ENCODE results near the gene VCL. TPM values are rescaled to one million over a fixed set of nuclear protein-coding genes. Genes with fewer than 3 reads are reported as not detected.

The VCL gene
- total RNA-seq, 1 experiment from 2014 or later: 291 TPM

DNA sequence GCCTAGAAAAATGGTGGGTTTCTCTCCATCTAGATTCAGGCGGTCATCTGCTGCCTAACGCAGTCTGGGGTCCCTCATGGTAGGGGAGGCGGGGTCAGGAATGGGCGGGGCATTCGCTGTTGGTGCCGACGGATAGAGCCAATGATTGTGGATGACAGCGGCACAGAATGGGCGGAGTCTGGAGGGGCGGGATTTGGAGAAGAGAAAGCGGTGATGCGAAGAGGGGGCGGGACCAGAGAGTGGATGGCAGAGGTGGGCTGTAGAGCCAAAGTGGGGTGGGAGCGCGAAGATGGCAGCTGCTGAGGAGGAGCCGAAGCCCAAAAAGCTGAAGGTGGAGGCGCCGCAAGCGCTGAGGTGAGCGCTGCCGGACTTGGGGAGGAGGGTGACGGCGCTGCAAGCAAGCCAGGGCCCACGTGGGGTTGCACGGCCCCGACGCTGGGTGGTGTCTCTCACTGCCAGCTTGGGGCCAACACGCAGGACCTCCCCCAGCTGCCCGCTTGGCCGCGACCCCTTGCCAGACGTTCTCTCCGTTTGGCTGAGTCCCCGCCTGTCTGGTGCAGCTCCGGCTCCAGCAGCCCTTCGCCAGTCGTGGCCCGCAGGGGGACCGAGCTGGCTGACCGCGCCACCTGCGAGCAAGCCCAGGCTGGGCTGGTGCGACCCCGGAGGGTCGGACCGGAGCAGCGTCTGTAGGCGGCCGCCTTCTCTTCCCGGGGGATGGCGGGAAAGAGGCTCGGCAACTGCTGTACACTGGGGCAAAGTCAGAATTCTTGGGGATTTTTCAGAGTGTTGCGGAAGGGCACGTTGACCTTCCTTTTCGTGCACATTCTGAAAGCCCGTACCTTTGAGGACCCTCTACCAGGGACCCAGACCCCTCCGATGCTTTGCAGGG, 153.3 kb downstream of the VCL start, which contains the start of gene ADK:
Gene ADK (plus strand): TSS at position 232 of the 889 bp plus-strand sequence. CDS start 58 bp downstream, at position 290.
- Histone ChIP-seq H3K9me3 (ENCODE audit: control insufficient read depth, low read depth, low read length) (no peaks in the 10 kb centered on the region), H2BK15ac (ENCODE audit: low read depth, low read length) (no peak within 1 kb of the TSS), H3K23me2 (ENCODE audit: insufficient read length, low read depth, low read length, poor library complexity, severe bottlenecking) (no peaks in the 10 kb centered on the region), H3K27me3 (ENCODE audit: insufficient read depth, low read length) (no peaks in the 10 kb centered on the region), H3T11ph (ENCODE audit: low read length) (no peak within 1 kb of the TSS), H3K18ac (ENCODE audit: insufficient read length, low read depth, low read length) (peak within 1 kb of the TSS; percentile 72), H3K4me1 (ENCODE audit: insufficient read depth, low read length) (no peaks in the 10 kb centered on the region), H2AK5ac (ENCODE audit: insufficient read length, low read length) (no peak within 1 kb of the TSS), H2AFZ (ENCODE audit: low read length) (no peak within 1 kb of the TSS), H3K56ac (ENCODE audit: insufficient read length, low read depth, low read length) (no peak within 1 kb of the TSS), H2BK120ac (ENCODE audit: low read depth, low read length, poor library complexity, severe bottlenecking) (no peak within 1 kb of the TSS), H2BK12ac (ENCODE audit: insufficient read length, low read depth, low read length) (no peak within 1 kb of the TSS), H4K91ac (ENCODE audit: insufficient read length, low read depth, low read length) (no peak within 1 kb of the TSS), H2BK20ac (ENCODE audit: low read depth, low read length, poor library complexity, severe bottlenecking) (no peak within 1 kb of the TSS), H3K9ac (ENCODE audit: extremely low read depth, insufficient read length, low read length) (peak within 1 kb of the TSS; percentile 83), H3K79me2 (ENCODE audit: insufficient read depth, low read length) (peaks cover 13% of the 10 kb centered on the region; the same call in 1 of the 2 replicates), H4K20me1 (ENCODE audit: control insufficient read depth, insufficient read depth, insufficient read length) (no peaks in the 10 kb centered on the region), H3K4me2 (ENCODE audit: insufficient read depth, insufficient read length, low read length) (peak within 1 kb of the TSS; percentile 64), H4K5ac (ENCODE audit: insufficient read length, low read depth, low read length) (no peak within 1 kb of the TSS), H3K4ac (ENCODE audit: low read depth, low read length) (no peak within 1 kb of the TSS), H3K14ac (ENCODE audit: insufficient read depth, low read length) (peak within 1 kb of the TSS; percentile 84), H3K27ac (ENCODE audit: insufficient read length, low read depth, low read length) (peak within 1 kb of the TSS; percentile 11), H3K23ac (ENCODE audit: insufficient read length, low read depth, low read length) (no peak within 1 kb of the TSS), H3K79me1 (ENCODE audit: insufficient read depth, low read depth, low read length, poor library complexity, severe bottlenecking) (peaks cover 2% of the 10 kb centered on the region), H4K8ac (replicated peaks; ENCODE audit: insufficient read length, low read depth, low read length) (no peak within 1 kb of the TSS), H2BK5ac (ENCODE audit: insufficient read length, low read length) (no peak within 1 kb of the TSS)
- H3K4me3 Mint-ChIP-seq: no peak within 1 kb of the TSS
- H3K36me3 Mint-ChIP-seq (ENCODE audit: insufficient read depth in 1 of 3, low read depth in 3 of 3): peaks cover 3 to 13% (median 10%) of the 10 kb centered on the region in 3 experiments; a peak in 5 of 7 replicates
- no CpG with 5 or more reads among the region's 57 CpGs for WGBS (ENCODE audit: extremely low coverage, insufficient read length, low lambda C conversion rate)
- H3K9me3 Mint-ChIP-seq: no peaks in the 10 kb centered on the region
- peak within 1 kb of the TSS in 2 of 3 experiments; percentile 78 to 92; a peak in 3 of 7 replicates for H3K27ac Mint-ChIP-seq
- DNase-seq: peak; percentile 99
- H3K4me1 Mint-ChIP-seq: peaks cover 15 to 17% of the 10 kb centered on the region in 2 experiments
- TF ChIP-seq, protein P1, sequence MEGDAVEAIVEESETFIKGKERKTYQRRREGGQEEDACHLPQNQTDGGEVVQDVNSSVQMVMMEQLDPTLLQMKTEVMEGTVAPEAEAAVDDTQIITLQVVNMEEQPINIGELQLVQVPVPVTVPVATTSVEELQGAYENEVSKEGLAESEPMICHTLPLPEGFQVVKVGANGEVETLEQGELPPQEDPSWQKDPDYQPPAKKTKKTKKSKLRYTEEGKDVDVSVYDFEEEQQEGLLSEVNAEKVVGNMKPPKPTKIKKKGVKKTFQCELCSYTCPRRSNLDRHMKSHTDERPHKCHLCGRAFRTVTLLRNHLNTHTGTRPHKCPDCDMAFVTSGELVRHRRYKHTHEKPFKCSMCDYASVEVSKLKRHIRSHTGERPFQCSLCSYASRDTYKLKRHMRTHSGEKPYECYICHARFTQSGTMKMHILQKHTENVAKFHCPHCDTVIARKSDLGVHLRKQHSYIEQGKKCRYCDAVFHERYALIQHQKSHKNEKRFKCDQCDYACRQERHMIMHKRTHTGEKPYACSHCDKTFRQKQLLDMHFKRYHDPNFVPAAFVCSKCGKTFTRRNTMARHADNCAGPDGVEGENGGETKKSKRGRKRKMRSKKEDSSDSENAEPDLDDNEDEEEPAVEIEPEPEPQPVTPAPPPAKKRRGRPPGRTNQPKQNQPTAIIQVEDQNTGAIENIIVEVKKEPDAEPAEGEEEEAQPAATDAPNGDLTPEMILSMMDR (conservative IDR thresholded peaks at IDR 0.05): peak; percentile 62
- H3K27me3 Mint-ChIP-seq (ENCODE audit: low read depth): no peaks in the 10 kb centered on the region

All from H9 (cell line).